Thymus (tissue), 11 donors: ENCODE measurements around the gene PLXNB3. TPM values are rescaled to one million over a fixed set of nuclear protein-coding genes. Genes with fewer than 3 reads are reported as not detected.

Source experiments
- DNase-seq, 9 donors: peaks; one replicate each; pipeline ENCODE4 v3.0.0-alpha.2; 2013; ENCODE audit warnings: low spot score in 9 of 9, low read depth in 6 of 9, missing footprints in 1 of 9
- H3K27ac ChIP-seq, 2 donors: one replicate each; pipeline ENCODE4 v1.5.1; 2013; ENCODE audit warnings: control low read depth in 1 of 2, low read depth in 1 of 2, low read length in 1 of 2, mild to moderate bottlenecking in 1 of 2, moderate library complexity in 1 of 2
- H3K27me3 ChIP-seq, 2 donors: one replicate each; pipeline ENCODE4 v1.5.1; 2013; ENCODE audit warnings: low read length in 1 of 2; ENCODE audit not compliant: control insufficient read depth in 2 of 2, insufficient read depth in 1 of 2
- H3K36me3 ChIP-seq, 2 donors: one replicate each; pipeline ENCODE4 v1.5.1; 2013; ENCODE audit warnings: low read length in 1 of 2, mild to moderate bottlenecking in 1 of 2, moderate library complexity in 1 of 2; ENCODE audit not compliant: control insufficient read depth in 2 of 2, insufficient read depth in 2 of 2
- H3K4me1 ChIP-seq, 2 donors: one replicate each; pipeline ENCODE4 v1.5.1; 2013; ENCODE audit warnings: low read length in 2 of 2; ENCODE audit not compliant: control insufficient read depth in 2 of 2, insufficient read depth in 2 of 2
- H3K4me3 ChIP-seq, 2 donors: one replicate each; pipeline ENCODE4 v1.5.1; 2013; ENCODE audit warnings: low read length in 2 of 2, control low read depth in 1 of 2, mild to moderate bottlenecking in 1 of 2
- H3K9me3 ChIP-seq, 2 donors: one replicate each; pipeline ENCODE4 v1.5.1; 2013; ENCODE audit warnings: low read length in 1 of 2, mild to moderate bottlenecking in 1 of 2; ENCODE audit not compliant: control insufficient read depth in 2 of 2, insufficient read depth in 1 of 2
- WGBS: extraction: QIAGEN DNeasy Blood & Tissue Kit; methylation state at CpG from one replicate; pipeline ENCODE4 v1.1.7; 2013; 5-methylcytosine and 5-hydroxymethylcytosine counted together
- polyA plus RNA-seq: library from polyadenylated mRNA; stranded (reverse); fragments of 200-250 nt; gene quantifications from one replicate; pipeline ENCODE4 v1.2.3, GENCODE V29; 2013
- total RNA-seq: library from RNA; stranded (reverse); fragments of 120-200 nt; gene quantifications from one replicate; pipeline ENCODE4 v1.2.4, GENCODE V29; 2013
- donor health status: healthy.

Gene PLXNB3
- total and polyA plus RNA-seq, 2 donors: 0.14 to 0.71 TPM

DNA sequence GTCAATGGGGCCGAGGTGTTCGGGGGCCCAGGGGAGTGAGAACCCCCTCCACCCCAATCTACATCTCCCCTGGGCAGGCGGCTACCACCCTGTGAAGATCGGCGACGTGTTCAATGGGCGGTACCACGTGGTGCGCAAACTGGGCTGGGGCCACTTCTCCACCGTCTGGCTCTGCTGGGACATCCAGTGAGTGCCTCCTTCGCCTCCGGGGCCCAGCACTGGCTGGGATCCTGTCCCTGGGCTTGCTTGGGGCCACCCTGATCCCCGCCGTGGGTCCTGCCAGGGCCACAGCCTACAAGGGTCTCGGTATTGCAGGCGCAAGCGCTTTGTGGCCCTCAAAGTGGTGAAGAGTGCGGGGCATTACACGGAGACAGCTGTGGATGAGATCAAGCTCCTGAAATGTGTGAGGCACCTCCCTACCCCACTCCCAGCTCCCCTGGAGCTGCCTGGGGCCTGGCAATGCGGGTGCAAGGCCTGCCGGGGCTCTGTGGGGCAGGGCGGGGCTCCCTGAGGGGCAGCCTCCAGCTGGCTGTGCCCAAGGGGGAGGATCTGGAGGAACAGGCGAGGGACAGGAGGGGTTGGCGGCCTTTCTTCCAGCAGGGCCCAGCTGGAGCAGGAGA lies 17.5 kb downstream of the PLXNB3 start:
- 92% methylated on average over 24 of the region's 24 CpGs for WGBS
- DNase-seq: no peak
- no peaks in the 10 kb centered on the region for H3K9me3 ChIP-seq
- no peak overlapping the region for H3K4me3 ChIP-seq
- H3K27ac ChIP-seq: no peak overlapping the region
- H3K36me3 ChIP-seq: peaks cover 11 to 29% of the 10 kb centered on the region in 2 donors
- peaks cover 0 to 30% of the 10 kb centered on the region in 2 donors for H3K27me3 ChIP-seq
- H3K4me1 ChIP-seq: no peaks in the 10 kb centered on the region

DNA sequence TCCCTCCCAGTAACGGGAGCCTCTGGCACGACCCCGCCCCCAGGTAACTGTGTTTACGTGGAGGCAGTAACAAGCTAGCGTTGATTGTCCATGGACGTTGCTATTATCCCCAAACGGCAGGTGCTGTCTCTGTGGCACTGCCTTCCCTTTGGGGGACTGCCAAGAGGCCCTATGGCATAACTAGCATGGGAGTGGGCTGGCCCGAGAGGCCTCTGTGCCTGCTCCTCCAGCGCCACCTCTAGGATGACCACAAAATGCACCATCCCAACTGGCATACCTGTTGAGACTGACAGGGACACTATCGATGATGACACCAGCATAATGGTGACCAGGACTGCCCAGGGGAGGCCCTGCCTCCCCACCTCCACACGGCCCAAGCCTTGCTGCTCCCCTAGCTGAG lies 18.3 kb downstream of the PLXNB3 start:
- WGBS: 95% methylated on average over 11 of the region's 11 CpGs
- H3K27me3 ChIP-seq: peaks cover 0 to 30% of the 10 kb centered on the region in 2 donors
- peaks cover 14 to 37% of the 10 kb centered on the region in 2 donors for H3K36me3 ChIP-seq
- H3K4me1 ChIP-seq: no peaks in the 10 kb centered on the region
- no peak for DNase-seq
- H3K27ac ChIP-seq: no peak overlapping the region
- H3K9me3 ChIP-seq: no peaks in the 10 kb centered on the region
- H3K4me3 ChIP-seq: no peak overlapping the region

GRCh38 chrX:153782871-153783270 lies 18.8 kb downstream of the PLXNB3 start:
- Histone ChIP-seq H3K4me3 (no peak overlapping the region), H3K9me3 (no peaks in the 10 kb centered on the region), H3K27me3 (peaks cover 0 to 25% of the 10 kb centered on the region in 2 donors), H3K36me3 (peaks cover 17 to 42% of the 10 kb centered on the region in 2 donors), H3K4me1 (no peaks in the 10 kb centered on the region), H3K27ac (no peak overlapping the region)
- WGBS: 97% methylated on average over 14 of the region's 14 CpGs
- no peak for DNase-seq

DNA sequence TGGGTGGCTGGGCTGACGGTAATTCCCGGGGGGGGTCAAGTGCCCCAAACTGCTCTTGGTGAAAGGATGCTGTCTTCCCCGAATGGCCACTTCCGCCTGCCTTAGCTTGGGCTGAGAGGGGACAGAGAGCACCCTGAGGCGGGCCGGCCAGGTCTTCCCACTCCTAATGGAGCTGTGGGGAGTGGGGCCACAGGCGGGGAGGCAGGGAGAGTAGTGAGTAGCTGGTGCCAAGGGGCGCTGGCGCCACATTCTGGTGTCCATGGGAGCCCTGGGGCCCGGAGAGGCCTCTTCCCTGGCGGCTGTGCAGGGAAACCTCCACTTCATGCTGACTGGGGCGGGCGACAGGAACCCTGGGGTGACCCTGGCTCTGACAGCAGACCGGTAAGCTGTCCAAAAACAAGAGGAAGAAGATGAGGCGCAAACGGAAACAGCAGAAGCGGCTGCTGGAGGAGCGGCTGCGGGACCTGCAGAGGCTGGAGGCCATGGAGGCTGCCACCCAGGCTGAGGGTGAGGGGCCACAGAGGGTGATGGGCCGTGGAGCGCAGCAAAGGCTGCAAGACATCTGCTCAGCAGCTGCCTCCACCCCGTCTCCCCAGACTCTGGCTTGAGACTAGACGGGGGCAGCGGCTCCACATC lies 19.4 kb downstream of the PLXNB3 start:
- Histone ChIP-seq H3K27me3 (peaks cover 0 to 25% of the 10 kb centered on the region in 2 donors), H3K4me3 (no peak overlapping the region), H3K4me1 (no peaks in the 10 kb centered on the region), H3K27ac (no peak overlapping the region), H3K36me3 (peaks cover 22 to 49% of the 10 kb centered on the region in 2 donors), H3K9me3 (no peaks in the 10 kb centered on the region)
- DNase-seq: no peak
- 96% methylated on average over 24 of the region's 24 CpGs for WGBS

DNA sequence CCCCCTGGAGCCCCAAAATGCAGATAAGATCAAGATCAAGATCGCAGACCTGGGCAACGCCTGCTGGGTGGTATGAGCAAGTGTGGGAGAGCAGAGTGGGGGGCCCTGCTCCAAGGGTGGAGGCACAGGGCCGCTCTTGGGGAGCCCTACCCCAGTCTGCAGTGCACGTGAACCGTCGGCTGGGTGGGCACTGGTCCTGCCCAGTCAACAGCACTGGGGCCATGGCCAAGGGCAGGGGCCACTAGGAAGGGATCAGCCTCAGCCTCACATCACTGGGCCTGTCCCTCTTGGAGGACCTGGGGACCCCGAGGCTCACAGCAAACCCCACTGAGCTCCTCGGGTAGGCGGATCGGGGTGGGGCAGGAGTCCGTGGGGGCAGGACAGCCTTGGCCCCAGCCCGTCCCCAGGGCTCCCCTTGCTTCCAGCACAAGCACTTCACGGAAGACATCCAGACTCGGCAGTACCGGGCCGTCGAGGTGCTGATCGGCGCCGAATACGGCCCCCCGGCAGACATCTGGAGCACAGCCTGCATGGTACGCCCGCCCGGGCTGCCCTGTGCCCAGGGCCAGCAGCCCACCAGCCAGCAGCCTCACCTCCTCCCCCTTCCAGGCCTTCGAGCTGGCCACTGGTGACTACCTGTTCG lies 20.4 kb downstream of the PLXNB3 start:
- no peaks in the 10 kb centered on the region for H3K9me3 ChIP-seq
- no peak for DNase-seq
- peaks cover 23 to 55% of the 10 kb centered on the region in 2 donors for H3K36me3 ChIP-seq
- H3K27me3 ChIP-seq: peaks cover 0 to 25% of the 10 kb centered on the region in 2 donors
- no peak overlapping the region for H3K27ac ChIP-seq
- H3K4me3 ChIP-seq: no peak overlapping the region
- 95% methylated on average over 27 of the region's 27 CpGs for WGBS
- H3K4me1 ChIP-seq: no peaks in the 10 kb centered on the region

GRCh38 chrX:153786669-153787068 lies 22.6 kb downstream of the PLXNB3 start:
- Histone ChIP-seq H3K4me3 (no peak overlapping the region), H3K27ac (no peak overlapping the region), H3K27me3 (peaks cover 0 to 3% of the 10 kb centered on the region in 2 donors), H3K4me1 (no peaks in the 10 kb centered on the region), H3K36me3 (peaks cover 37 to 63% of the 10 kb centered on the region in 2 donors), H3K9me3 (no peaks in the 10 kb centered on the region)
- 98% methylated on average over 15 of the region's 15 CpGs for WGBS
- no peak for DNase-seq

DNA sequence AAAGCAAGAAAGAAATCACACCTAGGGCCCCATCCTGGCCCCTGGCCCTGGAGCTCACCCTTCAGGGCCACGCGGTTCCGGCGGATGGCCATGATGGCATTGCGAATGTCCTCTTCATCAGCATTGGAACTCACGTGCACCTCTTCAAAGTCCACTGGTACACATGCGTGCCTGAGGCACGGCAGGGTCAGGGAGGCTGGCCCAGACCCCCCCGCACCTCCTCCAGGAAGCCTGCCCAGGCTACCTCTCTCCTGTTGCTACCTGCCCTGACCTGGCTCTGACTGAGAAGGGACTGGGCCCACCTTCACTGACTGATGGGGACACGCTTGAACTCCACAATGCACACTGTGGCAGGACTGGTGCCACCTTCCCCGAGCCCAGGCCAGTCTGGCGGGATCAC lies 25.6 kb downstream of the PLXNB3 start:
- H3K9me3 ChIP-seq: no peaks in the 10 kb centered on the region
- no peak for DNase-seq
- no peak overlapping the region for H3K4me3 ChIP-seq
- H3K36me3 ChIP-seq: peaks cover 37 to 57% of the 10 kb centered on the region in 2 donors
- WGBS: 95% methylated on average over 12 of the region's 12 CpGs
- H3K27me3 ChIP-seq: no peaks in the 10 kb centered on the region
- H3K27ac ChIP-seq: no peak overlapping the region
- peaks cover 3 to 11% of the 10 kb centered on the region in 2 donors for H3K4me1 ChIP-seq

GRCh38 chrX:153791104-153791852 lies 27.2 kb downstream of the PLXNB3 start:
- Histone ChIP-seq H3K27ac (no peak overlapping the region), H3K4me3 (no peak overlapping the region), H3K4me1 (peaks cover 3 to 23% of the 10 kb centered on the region in 2 donors), H3K36me3 (peaks cover 33 to 40% of the 10 kb centered on the region in 2 donors), H3K27me3 (no peaks in the 10 kb centered on the region), H3K9me3 (no peaks in the 10 kb centered on the region)
- 97% methylated on average over 17 of the region's 17 CpGs for WGBS
- DNase-seq: no peak

DNA sequence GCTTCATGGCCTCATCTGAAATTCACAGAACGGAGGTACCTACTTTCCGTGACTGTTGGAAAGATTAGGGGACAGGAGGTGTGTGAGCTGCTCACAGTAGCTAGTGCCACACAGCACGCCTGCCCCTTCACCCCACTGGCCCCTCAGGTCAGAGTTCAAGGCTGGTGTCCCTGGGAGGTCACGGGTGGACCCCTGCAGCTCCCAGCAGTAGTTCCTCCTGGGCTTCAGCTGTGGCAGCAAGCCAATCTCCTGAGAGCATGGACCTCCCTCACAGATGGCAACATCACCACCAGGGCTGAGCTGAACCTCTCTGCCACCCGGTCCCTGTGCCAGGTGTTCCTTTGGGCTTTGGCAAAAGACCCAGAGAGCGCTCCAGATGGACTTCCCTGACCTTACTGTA lies 28.3 kb downstream of the PLXNB3 start:
- Histone ChIP-seq H3K9me3 (peaks cover 0 to 4% of the 10 kb centered on the region in 2 donors), H3K4me3 (no peak overlapping the region), H3K27ac (no peak overlapping the region), H3K36me3 (peaks cover 33 to 34% of the 10 kb centered on the region in 2 donors), H3K27me3 (no peaks in the 10 kb centered on the region), H3K4me1 (peaks cover 3 to 24% of the 10 kb centered on the region in 2 donors)
- no peak for DNase-seq
- 98% methylated on average over 6 of the region's 6 CpGs for WGBS
